ENCODE measurements around the gene TM2D3. TPM values are rescaled to one million over a fixed set of nuclear protein-coding genes. Genes with fewer than 3 reads are reported as not detected.
A peak's percentile ranks its signal among the peaks of the same experiment; 100 is the strongest.

Gene TM2D3
- total RNA-seq (2014; rRNA removed; shearing (Covaris generic)) = 32.3 and 35.8 TPM in 2 replicates
- 30.5 and 53.1 TPM in 2 replicates for polyA plus RNA-seq (2014; cell fraction: nucleus; rRNA removed)

- DNase-seq (ENCODE audit: extremely low read depth, low read depth) = peak; percentile 89
These were observed at the start of gene TM2D3 for GRCh38 chr15:101652098-101652785. Gene TM2D3, minus strand, starts transcription at chr15:101652381. Its CDS starts 20 bp downstream, at chr15:101652361.

- DNase-seq (ENCODE audit: extremely low read depth, low read depth) = no peak
These were observed 46.1 kb upstream of the TM2D3 start for GRCh38 chr15:101698314-101698713.

GRCh38 chr15:101697488-101697887 lies 45.3 kb upstream of the TM2D3 start:
- DNase-seq (ENCODE audit: extremely low read depth, low read depth) = no peak

GRCh38 chr15:101696829-101697228 lies 44.6 kb upstream of the TM2D3 start:
- DNase-seq (ENCODE audit: extremely low read depth, low read depth) = no peak

- DNase-seq (ENCODE audit: extremely low read depth, low read depth) = no peak
These were observed 42.1 kb upstream of the TM2D3 start for GRCh38 chr15:101694261-101694660.

- no peak for DNase-seq (ENCODE audit: extremely low read depth, low read depth)
These were observed 40.8 kb upstream of the TM2D3 start for GRCh38 chr15:101692801-101693598.

- DNase-seq (ENCODE audit: extremely low read depth, low read depth) = no peak
These were observed 37.7 kb upstream of the TM2D3 start for GRCh38 chr15:101689901-101690300.

GRCh38 chr15:101686718-101687117 lies 34.5 kb upstream of the TM2D3 start:
- DNase-seq (ENCODE audit: extremely low read depth, low read depth) = no peak

- no peak for DNase-seq (ENCODE audit: extremely low read depth, low read depth)
These were observed 32.7 kb upstream of the TM2D3 start for GRCh38 chr15:101684877-101685276.

GRCh38 chr15:101684384-101684783 lies 32.2 kb upstream of the TM2D3 start:
- peak; percentile 9 for DNase-seq (ENCODE audit: extremely low read depth, low read depth)

GRCh38 chr15:101679806-101680205 lies 27.6 kb upstream of the TM2D3 start:
- DNase-seq (ENCODE audit: extremely low read depth, low read depth) = no peak

- no peak for DNase-seq (ENCODE audit: extremely low read depth, low read depth)
These were observed 24.7 kb upstream of the TM2D3 start for GRCh38 chr15:101676921-101677329.

- DNase-seq (ENCODE audit: extremely low read depth, low read depth) = no peak
These were observed 23.8 kb upstream of the TM2D3 start for GRCh38 chr15:101675796-101676582.

GRCh38 chr15:101675015-101675414 lies 22.8 kb upstream of the TM2D3 start:
- no peak for DNase-seq (ENCODE audit: extremely low read depth, low read depth)

GRCh38 chr15:101672298-101672697 lies 20.1 kb upstream of the TM2D3 start:
- no peak for DNase-seq (ENCODE audit: extremely low read depth, low read depth)

GRCh38 chr15:101669744-101670143 lies 17.6 kb upstream of the TM2D3 start:
- DNase-seq (ENCODE audit: extremely low read depth, low read depth) = peak; percentile 18

GRCh38 chr15:101667881-101668280 lies 15.7 kb upstream of the TM2D3 start:
- DNase-seq (ENCODE audit: extremely low read depth, low read depth) = no peak

GRCh38 chr15:101664303-101664913 lies 12.2 kb upstream of the TM2D3 start:
- no peak for DNase-seq (ENCODE audit: extremely low read depth, low read depth)

- no peak for DNase-seq (ENCODE audit: extremely low read depth, low read depth)
These were observed 10.0 kb upstream of the TM2D3 start for GRCh38 chr15:101662203-101662602.

GRCh38 chr15:101660005-101660404 lies 7.8 kb upstream of the TM2D3 start:
- DNase-seq (ENCODE audit: extremely low read depth, low read depth) = no peak

All from NCI-H460 (cell line).